DMS153 treated with DMSO at 0.1 percent for 48 hours (cell line): ENCODE measurements around the gene ERICH6B.
"Not testable (repeated sequence)": the region's sequence is repeated elsewhere in the genome, so short reads cannot be mapped to it uniquely, and the experiment has no call there.

Source experiments
- DNase-seq: peaks from one replicate; lab custom pipeline; 2025; ENCODE audit not compliant: unreplicated experiment; lab: John Stamatoyannopoulos, UW

ERICH6B gene

DNA sequence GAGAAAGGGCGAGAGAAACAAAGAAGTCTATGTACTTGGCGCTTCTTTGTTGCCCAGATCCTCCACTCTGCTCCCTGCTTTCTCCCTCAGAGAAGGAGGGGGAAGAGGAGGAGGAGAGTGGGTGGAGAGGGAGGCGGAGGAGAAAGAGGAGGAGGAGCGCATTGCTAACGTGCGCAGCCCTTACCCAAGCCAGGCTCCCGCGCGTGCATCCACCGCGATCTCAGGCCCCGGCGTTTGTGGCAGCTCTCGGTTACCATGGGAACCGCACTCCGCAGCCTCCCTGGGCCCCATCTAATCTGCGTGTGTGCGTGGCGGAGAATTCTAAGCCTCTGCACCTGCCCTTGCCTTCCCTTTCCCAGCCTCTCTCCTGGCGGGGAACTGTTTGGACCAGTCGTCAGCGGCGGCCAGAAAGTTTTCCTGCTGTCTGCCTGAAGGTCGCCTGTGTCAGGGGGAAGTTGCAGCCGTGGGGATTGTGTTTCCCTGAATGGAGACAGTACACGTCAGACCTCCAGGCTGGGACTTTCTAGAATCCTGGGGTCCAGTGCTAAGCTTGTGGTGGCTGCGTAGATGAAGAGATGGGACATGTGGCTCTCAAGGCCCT lies at the start of gene ERICH6B:
TSS of gene ERICH6B (minus strand) at position 239 of the 601 bp plus-strand sequence. CDS start 18,734 bp downstream, outside the sequence.
- peak; percentile 19 for DNase-seq

DNA sequence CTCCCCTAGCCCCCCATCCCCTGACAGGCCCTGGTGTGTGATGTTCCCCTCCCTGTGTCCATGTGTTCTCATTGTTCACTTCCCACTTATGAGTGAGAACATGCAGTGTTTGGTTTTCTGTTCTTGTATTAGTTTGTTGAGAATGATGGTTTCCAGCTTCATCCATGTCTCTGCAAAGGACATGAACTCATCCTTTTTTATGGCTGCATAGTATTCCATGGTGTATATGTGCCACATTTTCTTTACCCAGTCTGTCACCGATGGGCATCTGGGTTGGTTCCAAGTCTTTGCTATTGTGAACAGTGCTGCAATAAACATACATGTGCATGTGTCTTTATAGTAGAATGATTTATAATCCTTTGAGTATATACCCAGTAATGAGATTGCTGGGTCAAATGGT lies 47.4 kb upstream of the ERICH6B start:
- DNase-seq, result not testable (repeated sequence)

DNA sequence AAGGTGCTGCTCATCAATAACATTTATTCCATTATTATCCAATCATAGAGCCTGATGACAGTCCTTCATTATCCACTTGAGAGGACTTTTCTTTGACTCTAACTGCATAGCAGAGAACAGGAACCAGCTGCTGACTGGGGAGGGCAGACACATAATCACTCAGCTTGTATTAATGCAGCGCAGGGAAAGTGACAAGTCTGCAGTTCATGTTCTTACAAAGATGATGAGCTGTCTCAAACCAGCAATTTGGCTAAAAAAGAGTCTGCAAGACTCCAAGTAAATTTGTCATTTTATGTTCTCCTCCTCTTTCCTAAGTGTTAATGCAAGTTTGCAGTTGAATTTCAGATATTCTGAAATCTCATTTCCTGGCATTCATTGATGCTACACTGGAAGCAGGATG lies 46.6 kb upstream of the ERICH6B start:
- DNase-seq, result no peak

DNA sequence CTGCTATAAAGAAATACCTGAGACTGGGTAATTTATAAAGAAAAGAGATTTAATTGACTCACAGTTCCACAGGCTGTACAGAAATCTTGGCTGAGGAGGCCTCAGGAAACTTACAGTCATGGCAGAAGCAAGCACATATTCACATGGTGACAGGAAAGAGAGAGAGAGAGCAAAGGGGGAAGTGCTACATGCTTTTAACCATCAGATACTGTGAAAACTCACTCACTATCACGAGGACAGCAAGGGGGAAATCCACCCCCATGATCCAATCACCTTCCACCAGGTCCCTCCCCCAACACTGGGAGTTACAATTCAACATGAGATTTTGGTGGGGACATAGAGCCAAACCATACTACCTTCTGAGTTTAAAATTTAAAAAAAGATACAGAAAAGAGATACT lies 44.9 kb upstream of the ERICH6B start:
- DNase-seq, result not testable (repeated sequence)

DNA sequence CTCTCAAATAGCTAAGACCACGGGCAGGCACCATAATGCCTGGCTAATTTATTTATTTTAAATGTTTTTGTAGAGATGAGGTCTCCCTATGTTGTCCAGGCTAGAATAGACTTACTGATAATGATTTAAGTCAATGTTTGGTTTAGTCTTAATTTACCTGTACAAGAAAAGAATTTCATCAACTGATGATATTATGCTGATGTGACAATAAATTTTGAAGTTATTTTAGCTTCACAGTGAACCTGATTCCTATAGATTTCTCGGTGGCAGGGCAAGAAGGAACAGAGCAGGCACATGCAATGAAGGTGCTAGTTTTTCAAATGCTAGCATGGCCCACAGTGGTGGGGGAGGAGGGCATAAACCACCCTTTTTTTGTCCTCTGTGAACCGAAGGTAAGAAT lies 44.0 kb upstream of the ERICH6B start:
- DNase-seq, result no peak

DNA sequence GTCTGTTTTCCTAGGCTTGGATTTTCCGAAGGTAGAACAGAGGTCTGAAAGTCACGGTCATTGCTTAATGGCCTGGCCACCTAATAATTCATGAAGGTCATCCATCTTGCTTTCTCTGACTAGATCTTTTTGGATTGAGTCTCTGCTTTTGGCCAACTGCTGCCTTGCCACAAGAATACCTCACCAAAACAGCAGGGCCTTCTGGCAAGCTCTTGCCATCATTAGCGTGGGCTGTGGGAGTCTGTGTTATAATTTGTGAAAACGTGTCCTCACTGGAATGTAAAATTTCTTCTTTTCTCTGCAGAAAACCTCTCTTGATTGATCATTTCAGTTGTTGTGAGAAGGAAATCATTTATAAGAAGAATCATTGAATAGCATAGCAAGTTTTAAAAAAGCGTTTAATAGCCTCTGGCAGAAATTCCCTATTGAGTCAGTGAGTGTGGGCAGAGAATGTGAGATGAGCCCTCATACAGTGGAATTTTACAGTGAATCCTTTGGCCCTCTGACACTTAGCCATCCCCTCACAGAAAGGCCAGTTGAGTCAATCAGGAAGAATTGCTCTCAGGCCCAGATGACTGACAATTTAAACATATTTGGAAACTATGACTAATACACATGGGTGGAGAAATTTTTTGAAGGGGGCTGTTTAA lies 43.2 kb upstream of the ERICH6B start:
- no peak for DNase-seq

DNA sequence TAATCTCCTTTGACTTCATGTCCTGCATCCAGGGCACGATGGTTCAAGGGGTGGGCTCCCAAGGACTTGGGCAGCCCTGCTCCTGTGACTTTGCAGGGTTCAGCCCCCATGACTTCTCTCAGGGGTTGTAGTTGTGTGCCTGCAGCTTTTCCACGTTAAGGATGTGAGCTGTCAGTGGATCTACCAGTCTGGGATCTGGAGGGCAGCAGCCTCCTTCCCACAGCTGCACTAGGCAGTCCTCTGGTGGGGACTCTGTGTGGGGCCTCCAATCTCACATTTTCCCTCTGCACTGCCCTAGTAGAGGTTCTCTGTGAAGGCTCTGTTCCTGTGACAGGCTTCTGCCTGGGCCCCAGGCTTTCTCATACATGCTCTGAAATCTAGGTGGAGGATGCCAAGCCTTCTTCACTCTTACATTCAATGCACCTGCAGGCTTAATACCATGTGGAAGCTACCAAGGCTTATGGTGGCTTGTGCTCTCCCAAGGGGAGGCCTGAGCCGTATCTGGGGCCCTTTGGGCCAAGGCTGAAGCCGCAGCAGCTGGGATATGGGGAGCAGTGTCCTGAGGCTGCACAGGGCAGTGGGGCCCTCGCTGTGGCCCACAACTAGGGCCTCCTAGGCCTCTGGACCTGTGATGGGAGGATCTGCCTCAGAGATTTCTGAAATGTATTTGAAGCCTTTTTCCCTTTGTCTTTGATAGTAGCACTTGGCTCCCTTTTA lies 39.3 kb upstream of the ERICH6B start:
- DNase-seq, result no peak

DNA sequence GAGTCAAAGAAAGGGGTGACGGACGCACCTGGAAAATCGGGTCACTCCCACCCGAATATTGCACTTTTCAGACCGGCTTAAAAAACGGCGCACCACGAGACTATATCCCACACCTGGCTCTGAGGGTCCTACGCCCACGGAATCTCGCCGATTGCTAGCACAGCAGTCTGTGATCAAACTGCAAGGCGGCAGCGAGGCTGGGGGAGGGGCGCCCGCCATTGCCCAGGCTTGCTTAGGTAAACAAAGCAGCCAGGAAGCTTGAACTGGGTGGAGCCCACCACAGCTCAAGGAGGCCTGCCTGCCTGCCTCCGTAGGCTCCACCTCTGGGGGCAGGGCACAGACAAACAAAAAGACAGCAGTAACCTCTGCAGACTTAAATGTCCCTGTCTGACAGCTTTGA lies 29.7 kb upstream of the ERICH6B start:
- DNase-seq, result not testable (repeated sequence)

DNA sequence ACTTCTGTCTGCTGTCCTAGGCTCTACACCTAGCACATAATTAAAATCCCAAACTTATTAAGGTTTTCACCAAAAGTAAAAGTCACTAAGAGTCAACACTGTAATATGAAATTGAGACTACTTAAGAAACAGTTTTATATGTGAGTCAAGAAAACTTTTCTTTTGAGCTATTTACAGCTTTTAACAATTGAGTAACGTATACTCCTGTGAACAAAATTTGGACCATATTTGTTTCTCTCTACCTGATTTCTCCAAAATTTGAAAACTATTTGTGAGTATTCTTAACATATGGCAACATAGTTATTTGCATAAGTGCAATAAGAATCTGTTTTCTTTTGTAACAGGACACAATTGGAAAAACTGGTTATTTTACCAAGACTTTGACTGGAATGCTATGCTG lies 26.6 kb upstream of the ERICH6B start:
- not testable (repeated sequence) for DNase-seq

DNA sequence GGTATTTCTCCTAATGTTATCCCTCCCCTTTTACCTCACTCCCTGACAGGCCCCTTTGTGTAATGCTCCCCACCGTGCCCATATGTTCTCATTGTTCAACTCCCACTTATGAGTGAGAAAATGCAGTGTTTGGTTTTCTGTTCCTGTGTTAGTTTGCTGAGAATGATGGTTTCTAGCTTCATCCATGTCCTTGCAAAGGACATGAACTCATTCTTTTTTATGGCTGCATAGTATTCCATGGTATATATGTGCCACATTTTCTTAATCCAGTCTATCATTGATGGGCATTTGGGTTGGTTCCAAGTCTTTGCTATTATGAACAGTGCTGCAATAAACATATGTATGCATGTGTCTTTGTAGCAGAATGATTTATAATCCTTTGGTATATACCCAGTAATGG lies 19.8 kb upstream of the ERICH6B start:
- DNase-seq, result not testable (repeated sequence)

DNA sequence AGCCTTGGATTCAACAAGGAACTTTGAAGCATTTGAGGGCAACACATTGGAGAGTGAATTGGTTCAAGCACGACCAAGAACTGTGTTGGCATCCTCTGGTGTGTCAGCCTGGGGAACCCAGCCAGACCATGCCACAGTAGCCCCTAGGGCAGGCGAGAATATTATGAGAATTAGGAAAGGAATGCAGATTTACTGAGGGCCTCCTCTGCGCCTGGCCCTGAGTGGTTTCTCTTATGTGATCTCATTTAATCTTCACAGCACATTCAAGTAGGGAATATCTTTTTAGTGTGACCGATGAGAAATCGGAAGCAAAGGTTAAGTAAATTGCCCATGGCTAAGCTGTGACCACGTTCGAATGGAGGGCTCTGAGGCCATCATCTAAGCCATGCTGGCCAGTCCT lies 15.3 kb upstream of the ERICH6B start:
- DNase-seq, result no peak

DNA sequence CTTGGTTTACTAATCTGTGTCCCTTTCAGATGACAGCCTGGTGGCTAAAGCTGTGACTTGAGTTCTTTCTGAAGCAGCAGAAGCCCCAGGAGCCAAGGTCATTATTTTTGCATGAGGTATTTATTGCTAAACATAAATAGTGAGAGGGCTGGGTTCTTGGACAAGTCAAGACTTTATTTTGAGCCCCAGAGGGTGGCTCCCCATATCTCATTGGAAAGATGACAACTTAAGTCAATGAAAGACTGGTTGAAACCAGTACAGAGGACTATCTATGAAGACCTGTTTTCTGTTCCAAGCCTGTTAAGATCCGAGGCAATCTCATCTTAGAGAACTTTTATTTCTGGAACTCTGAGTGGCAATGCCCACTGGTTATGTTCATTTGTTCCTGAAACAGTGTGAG lies 14.4 kb upstream of the ERICH6B start:
- no peak for DNase-seq

DNA sequence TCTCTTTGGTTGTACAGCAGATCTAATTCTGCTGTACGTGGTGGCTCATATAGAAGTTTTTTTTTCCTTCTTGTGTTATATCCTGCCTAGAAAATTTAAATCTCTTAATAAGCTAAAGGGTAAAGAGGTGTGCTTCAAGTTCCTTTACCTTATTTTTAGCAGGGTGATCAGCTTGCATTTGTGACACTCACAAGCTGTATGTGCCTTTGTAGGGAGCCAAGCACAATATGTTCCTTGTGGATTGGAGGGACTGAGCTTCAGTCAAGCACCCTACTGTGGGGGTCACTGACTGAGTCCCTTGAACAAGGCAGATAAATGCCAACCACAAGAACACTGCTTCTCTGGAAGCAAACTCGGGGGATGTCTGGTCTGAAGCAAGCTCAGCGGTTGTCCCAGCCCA lies 12.6 kb upstream of the ERICH6B start:
- DNase-seq, result no peak

DNA sequence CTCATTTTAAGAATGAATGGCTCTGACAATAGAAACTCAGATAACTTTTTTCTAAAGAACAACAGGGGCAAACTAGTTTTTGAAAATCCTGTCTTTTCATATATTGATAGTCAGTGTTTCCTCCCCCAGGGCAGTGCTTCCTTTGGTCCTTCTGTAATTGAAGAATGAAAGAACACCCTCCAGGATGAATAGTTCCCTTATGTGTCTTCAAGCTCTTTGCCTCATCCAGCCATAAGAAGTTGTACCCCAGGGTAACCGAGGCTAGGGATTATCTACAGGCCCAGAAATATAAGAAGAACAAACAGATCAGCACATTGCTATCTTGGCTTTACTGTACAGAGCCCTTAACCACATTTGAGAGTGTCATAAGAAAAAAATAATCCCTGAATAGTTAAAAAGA lies 12.1 kb upstream of the ERICH6B start:
- DNase-seq, result no peak

DNA sequence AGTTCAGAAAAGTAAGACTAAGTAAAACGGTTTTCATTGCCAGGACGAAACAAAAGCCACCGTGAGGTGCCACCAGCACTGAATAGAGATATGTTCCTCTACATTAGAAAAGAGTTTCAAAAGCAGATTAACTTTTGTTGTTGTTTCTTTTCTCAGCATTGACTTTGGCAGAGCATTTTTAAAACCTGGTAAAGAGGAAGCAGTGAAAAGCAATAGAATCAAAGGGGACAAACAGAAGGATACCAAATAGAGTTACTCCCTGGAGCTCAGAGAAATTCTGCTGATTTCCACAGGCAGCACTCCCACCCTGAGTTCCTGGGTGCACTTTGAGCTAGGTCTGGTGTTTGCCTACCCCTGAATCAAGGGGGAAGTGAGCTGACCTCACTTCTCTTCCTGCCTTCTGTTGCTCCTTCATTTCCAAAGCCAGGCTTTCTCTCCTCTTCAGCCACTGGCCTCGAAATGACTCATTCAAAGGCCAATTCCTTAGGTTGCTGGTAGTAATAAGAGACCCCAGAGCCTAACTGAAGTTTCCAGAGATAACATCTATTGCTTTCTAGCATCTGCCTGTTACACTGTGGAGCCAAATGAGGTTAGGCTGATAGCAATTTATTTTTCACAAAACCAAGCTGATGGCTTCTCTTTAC lies 11.3 kb upstream of the ERICH6B start:
- DNase-seq, result no peak

DNA sequence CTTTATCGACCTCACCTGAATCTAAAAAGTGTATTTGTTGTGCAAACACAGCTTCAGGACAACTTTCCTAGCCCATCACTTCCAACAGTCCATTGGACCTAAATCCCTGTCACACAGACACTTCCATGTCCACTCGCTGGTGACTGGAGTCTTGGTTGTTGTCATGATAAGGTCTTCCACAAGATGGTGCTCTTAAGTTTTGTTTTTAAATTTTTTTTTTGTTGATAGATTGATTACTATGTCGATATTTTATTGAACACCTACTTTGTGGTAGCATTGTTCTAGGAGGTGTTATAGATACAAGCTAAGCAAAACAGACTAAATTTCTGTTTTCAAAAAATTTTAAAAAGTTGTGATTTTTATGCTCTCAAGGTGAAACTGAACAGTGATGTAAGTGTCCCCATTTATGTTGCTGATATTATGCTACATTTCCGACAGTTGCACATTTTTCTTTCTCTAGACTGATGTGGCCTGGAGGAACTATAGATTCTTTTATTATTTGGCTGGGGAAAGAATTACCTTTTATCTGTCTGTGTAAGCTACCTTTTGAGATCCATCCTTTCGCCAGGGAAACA lies 8.1 kb upstream of the ERICH6B start:
- peak; percentile 11 for DNase-seq

DNA sequence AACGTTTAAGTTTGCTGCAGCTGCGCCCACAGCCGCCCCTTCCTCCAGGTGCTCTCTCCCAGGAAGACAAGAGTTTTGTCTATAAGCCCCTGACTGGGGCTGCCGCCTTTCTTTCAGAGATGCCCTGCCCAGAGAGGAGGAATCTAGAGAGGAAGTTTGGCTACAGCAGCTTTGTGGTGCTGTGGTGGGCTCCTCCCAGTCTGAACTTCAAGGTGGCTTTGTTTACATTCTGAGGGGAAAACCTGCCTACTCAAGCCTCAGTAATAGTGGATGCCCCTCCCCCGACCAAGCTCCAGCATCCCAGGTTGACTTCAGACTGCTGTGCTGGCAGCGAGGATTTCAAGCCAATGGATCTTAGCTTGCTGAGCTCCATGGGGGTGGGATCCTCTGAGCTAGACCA lies 6.4 kb upstream of the ERICH6B start:
- DNase-seq, result no peak

DNA sequence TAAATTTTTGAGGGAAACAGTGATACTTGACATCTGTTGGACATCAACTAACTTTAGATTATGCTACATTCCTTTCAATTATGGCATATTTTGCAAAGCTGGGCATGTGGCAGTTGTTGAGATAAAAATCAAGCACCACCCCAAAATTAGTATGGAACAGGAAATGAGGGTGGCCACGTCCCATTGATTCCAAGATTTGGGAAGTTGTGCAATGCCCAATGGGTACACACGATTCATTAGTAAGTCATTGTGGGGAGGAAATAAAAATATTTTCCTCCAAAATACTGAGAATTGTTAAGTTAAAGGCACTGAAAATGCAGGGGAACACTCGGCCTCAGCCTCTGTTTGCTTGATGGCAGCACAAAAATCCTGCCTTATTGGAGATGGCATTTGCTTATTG lies 7.6 kb downstream of the ERICH6B start:
- no peak for DNase-seq

DNA sequence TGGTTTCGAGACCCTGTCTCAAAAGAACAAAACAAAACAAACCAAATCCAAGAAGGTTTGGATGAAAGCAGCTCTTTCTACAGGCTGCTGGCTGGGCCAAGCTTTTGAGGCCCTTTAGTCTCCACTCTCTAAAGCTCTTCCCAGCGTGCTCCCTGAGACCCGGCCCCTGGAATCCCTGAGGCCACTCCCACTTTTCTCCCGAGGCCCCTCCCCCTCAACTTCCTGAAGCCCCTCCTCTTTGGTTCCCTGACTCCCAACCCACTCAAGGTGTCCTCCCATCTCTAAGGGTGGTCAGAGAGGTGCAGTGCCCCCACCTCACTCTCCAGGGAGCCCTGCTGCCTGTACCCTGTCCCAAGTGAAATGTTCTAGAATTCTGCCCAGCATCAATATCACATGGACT lies 10.6 kb downstream of the ERICH6B start:
- no peak for DNase-seq

DNA sequence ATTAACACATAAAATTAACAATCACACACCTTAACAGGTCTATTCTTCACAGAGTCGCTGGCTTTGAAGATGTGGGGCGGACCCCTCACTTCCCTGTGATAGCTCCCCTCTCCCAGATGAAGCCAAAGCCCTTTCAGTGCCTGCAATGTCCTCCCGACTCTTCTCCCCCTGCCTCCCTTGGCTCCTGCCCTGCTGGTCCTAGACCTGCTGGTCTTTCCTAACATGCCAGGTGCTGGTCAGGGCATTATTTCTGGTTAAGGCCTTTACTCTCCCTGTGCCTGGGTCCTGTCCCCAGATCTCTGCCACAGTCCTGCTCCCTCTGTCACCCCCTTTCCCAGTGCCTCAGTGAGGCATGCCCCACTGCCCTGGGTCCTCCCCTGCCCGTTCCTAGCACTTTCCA lies 12.2 kb downstream of the ERICH6B start:
- DNase-seq, result no peak
